ENCODE data around the gene MIAT. TPM values are rescaled to one million over a fixed set of nuclear protein-coding genes. Genes with fewer than 3 reads are reported as not detected.

Gene MIAT
- total and polyA plus RNA-seq, 2 of the 4 experiments (the other 2 are of a cell fraction) = 0.54 to 0.65 TPM

DNA sequence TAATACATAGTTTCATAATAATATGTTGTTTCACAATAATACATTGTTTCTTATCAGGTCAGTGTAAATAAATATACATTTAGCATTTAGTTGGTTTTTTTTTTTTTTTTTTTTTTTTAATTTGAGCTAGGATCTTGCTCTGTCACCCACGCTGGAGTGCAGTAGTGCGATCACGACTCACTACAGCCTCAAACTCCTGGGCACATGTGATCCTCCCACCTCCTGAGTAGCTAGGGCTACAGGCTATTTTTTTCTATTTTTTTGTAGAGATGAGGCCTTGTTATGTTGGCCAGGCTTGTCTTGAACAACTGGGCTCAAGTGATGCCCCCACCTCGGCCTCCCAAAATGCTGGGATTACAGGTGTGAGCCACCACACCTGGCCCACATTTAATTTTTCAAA is 43.5 kb downstream of the MIAT start:
- Histone ChIP-seq H3K14ac (replicated peaks; ENCODE audit: low read depth, low read length) (no peak overlapping the region), H4K91ac (ENCODE audit: insufficient read depth, low read depth, low read length) (no peak overlapping the region), H3K56ac (ENCODE audit: extremely low read depth, insufficient read depth, low read length) (no peak overlapping the region), H3K27ac (ENCODE audit: insufficient read depth, low read length) (no peak overlapping the region), H3K9ac (ENCODE audit: low read depth, low read length) (no peak overlapping the region), H4K5ac (ENCODE audit: low read depth, low read length) (no peak overlapping the region), H2BK20ac (ENCODE audit: low read depth, low read length) (no peak overlapping the region), H2BK15ac (ENCODE audit: low read depth, low read length) (no peak overlapping the region), H3K4me1 (ENCODE audit: control insufficient read depth, insufficient read depth, low read length) (peaks cover 2% of the 10 kb centered on the region; the same call in 1 of the 2 replicates), H3K27me3 (ENCODE audit: control insufficient read depth, insufficient read depth, low read length) (no peaks in the 10 kb centered on the region), H4K8ac (ENCODE audit: low read depth in 2 of 2, low read length in 2 of 2) (no peak overlapping the region), H2BK120ac (ENCODE audit: low read depth, low read length) (no peak overlapping the region), H3K4ac (ENCODE audit: low read depth, low read length) (no peak overlapping the region), H3K23ac (ENCODE audit: low read depth, low read length) (no peak overlapping the region), H2AFZ (replicated peaks; ENCODE audit: low read length, poor library complexity) (no peak overlapping the region), H3K4me2 (ENCODE audit: low read depth, low read length) (no peak overlapping the region), H3K36me3 (ENCODE audit: control insufficient read depth, insufficient read depth, low read length) (peaks cover 7% of the 10 kb centered on the region; the same call in 1 of the 2 replicates), H2AK9ac (replicated peaks; ENCODE audit: low read depth, low read length, poor library complexity) (no peak overlapping the region), H3K9me1 (ENCODE audit: insufficient read depth, low read length) (peaks cover 5% of the 10 kb centered on the region; the same call in 1 of the 2 replicates), H2AK5ac (ENCODE audit: low read depth, low read length) (0 out of 2 replicates have a peak overlapping the region, but pooled peaks have one; percentile 11), H4K20me1 (ENCODE audit: insufficient read depth, low read length) (peaks cover 5% of the 10 kb centered on the region; the same call in 1 of the 2 replicates), H3K9me3 (ENCODE audit: control insufficient read depth, insufficient read depth, low read length) (peaks cover 14% of the 10 kb centered on the region), H2BK5ac (ENCODE audit: low read depth, low read length, poor library complexity, severe bottlenecking) (no peak overlapping the region), H3K4me3 (ENCODE audit: insufficient read depth, low read depth, low read length) (no peak overlapping the region), H3K18ac (ENCODE audit: low read depth, low read length) (no peak overlapping the region), H3K79me1 (ENCODE audit: low read depth in 1 of 2, low read length in 2 of 2) (peaks cover 7 to 27% of the 10 kb centered on the region in 2 experiments; a peak in 3 of 4 replicates)
- intact Hi-C loops (cut with micrococcal nuclease) = no loop called here
- dilution Hi-C loops (cut with HindIII; ENCODE audit: low sequenced_read_pairs, unreplicated experiment) = no loop called here
- in situ Hi-C loops (cut with MboI; ENCODE audit: low sequenced_read_pairs) = no loop called here
- POLR2A ChIA-PET (ENCODE audit: unreplicated experiment) = interaction anchor here (0.6 kb wide), 1 partner anchor 17 kb away, joined by 5 read pairs; no protein-coding TSS in a partner anchor
- WGBS, 2 experiments (ENCODE audit: extremely low coverage in 2 of 2, insufficient read length in 1 of 2) = no CpG with 5 or more reads among the region's 4 CpGs
- no TSS peak for BruUV-seq (replicated peaks)
- ATAC-seq (ENCODE audit: low read depth) (no peak), DNase-seq (no peak)
- CTCF ChIA-PET = interaction anchor here (0.6 kb wide), 1 partner anchor 18 kb away, joined by 3 read pairs; no protein-coding TSS in a partner anchor
- TF ChIP-seq FOS (IDR thresholded peaks at IDR 0.05; ENCODE audit: low read depth, low read length) = no peak
- TF ChIP-seq MAZ (IDR thresholded peaks at IDR 0.05; ENCODE audit: borderline replicate concordance, low read depth, low read length) = no peak
- TF ChIP-seq RCOR1 (IDR thresholded peaks at IDR 0.05; ENCODE audit: insufficient replicate concordance, low read length) = no peak
- no peak for TF ChIP-seq RFX5 (IDR thresholded peaks at IDR 0.05; ENCODE audit: low read depth, low read length)
- no peak for TF ChIP-seq SMC3 (IDR thresholded peaks at IDR 0.05; ENCODE audit: low read depth, low read length)
- TF ChIP-seq USF2 (IDR thresholded peaks at IDR 0.05; ENCODE audit: low read depth, low read length) = no peak
- TF ChIP-seq CEBPB (IDR thresholded peaks at IDR 0.05; ENCODE audit: low read depth, low read length) = no peak
- no peak for TF ChIP-seq MXI1 (IDR thresholded peaks at IDR 0.05; ENCODE audit: borderline replicate concordance, low read depth, low read length)
- TF ChIP-seq RAD21 (IDR thresholded peaks at IDR 0.05; ENCODE audit: low read length) = no peak
- TF ChIP-seq MAFK (IDR thresholded peaks at IDR 0.05; ENCODE audit: low read depth, low read length) = no peak
- TF ChIP-seq POLR2A (IDR thresholded peaks at IDR 0.05; ENCODE audit: low read depth, low read length) = no peak
- TF ChIP-seq NFE2L2 (IDR thresholded peaks at IDR 0.05; ENCODE audit: low read depth, low read length) = no peak
- TF ChIP-seq ELK1 (IDR thresholded peaks at IDR 0.05; ENCODE audit: borderline replicate concordance, low read depth, low read length) = no peak

Data from IMR-90 (cell line).